Activated gamma-delta T cell treated with Interleukin-2 at 50 U/mL for 16 hours (primary cell): ENCODE data around the gene SUN3.

Experiments used
- DNase-seq: peaks from one replicate; pipeline ENCODE4 v3.0.0-alpha.2; 2020

SUN3 gene, protein sequence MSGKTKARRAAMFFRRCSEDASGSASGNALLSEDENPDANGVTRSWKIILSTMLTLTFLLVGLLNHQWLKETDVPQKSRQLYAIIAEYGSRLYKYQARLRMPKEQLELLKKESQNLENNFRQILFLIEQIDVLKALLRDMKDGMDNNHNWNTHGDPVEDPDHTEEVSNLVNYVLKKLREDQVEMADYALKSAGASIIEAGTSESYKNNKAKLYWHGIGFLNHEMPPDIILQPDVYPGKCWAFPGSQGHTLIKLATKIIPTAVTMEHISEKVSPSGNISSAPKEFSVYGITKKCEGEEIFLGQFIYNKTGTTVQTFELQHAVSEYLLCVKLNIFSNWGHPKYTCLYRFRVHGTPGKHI

DNA sequence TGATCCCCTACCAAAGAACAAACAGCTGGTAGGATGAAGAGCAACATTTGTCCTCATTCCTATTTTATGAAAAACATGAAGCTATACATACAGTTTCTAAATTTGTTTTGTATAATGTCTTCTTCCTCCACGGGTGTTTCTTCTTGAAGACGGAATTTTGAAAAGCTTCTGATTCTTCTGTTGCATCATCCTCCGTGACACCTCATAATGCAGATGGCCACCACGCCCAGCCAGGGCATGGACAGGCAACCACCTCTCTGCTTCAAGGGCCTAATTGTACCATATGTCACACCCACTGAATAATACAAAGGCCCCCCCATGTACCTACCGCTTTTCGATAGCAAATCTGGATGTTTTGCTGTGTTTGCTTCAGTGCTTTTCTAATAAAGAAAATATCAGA lies at the start of gene SUN3:
Gene SUN3 (minus strand): TSS at position 170 of the 400 bp plus-strand sequence. CDS start 169 bp downstream, at position 1.
- DNase-seq, result no peak

DNA sequence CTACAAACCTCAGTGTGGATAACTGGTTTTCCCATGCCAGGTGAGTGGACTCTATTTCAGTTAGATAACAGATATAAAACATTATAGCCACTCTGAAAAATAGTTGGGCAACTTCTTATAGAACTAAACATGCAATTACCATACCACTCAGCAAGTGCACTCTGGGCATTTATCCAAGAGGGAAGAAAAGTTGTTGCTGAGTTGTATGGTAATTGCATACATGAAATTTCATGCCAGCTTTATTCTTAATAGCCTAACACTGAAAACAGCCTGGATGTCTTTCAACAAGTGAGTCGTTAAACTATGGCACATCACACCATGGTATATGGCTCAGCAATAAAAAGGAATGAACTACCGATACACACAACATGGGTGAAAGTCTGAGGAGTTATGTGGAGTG lies 49.6 kb upstream of the SUN3 start:
- DNase-seq, result no peak

DNA sequence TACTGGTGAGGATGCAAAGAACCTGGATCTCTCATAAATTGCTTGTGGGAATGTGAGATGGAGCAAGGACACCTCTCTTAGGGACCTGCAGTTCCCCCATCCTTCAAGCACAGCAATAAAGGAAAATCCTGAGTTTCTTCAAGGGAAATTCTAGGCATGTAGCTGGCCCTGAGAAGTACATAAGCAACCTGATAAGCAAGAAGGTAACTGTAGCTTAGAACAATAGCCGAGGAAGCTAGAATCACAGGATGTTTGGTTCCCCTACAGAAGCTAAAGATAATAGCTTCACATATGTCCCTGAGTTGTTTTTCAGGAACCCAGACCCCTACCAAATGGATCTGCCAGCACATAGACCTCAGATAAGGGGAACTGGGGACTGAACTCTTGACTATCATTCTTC lies 48.5 kb upstream of the SUN3 start:
- no peak for DNase-seq

DNA sequence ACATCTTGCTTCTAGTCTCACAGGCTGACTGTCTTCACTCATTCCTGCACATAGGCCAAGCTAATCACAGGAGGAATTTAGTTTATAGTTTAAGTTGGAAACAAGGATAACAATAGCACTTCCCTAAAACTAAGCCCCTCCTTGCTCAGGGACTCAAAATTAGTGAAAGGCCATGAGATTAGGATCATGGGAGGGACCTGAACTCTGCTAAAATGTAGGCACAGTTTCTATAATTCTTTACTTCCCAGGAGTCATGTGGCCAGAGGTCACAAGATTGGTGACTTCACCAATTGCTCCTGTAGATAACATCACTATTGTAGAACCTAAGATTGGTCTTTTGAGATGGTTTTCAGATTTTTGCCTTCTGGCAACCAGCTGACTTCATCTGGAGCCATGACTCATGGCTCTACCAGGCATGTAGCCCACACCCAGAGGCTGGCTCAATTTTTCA lies 45.3 kb upstream of the SUN3 start:
- no peak for DNase-seq

DNA sequence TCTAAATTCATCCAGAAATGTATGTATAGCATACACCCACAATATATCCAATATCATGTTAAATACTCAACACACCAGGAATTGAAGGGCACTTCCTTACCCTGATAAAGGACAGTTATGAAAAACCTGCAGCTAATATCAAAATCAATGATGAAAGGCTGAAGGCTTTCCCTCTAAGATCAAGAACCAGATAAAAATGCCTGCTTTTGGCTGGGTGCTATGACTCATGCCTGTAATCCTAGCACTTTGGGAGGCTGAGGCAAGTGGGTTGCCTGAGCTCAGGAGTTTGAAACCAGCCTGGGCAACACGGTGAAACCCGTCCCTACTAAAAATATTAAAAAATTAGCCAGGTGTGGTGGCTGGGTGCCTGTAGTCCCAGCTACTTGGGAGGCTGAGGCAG lies 38.6 kb upstream of the SUN3 start:
- DNase-seq, result no peak

DNA sequence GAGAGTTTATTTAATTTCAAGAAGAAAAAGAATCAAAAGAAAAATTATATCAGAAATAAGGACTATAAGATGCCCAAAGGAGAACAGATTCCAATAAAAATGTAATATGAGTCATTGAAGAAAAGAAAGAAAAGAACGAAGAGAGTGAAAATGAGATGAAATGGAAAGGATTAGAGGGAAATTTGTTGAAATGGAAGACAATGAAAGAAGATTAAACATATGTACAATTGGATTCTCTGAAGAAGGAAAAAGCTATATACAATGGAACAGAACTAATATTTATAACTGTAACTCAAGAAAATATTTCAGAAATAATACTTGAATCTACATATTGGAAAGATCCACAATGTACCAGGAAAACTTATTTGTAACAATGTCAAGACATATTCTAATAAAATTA lies 35.1 kb upstream of the SUN3 start:
- DNase-seq, result no peak

DNA sequence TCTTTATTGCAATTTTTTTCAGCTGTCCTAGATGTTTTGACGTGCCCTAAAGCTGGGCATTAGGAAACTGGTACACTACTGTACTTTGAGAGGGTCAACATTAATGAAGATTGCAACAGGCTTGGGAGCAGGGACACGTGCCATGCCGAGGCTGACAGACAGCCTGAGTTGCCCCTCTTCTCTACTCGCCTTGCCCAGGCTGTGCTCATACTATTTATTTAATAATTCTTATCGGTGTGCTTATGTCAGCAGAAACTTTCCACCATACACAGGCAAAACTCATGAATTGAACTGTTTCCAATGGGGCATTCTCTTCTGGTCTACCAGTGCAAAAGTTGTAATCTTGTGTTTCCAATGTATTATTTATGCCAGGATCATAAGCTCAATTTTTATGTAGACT lies 30.8 kb upstream of the SUN3 start:
- no peak for DNase-seq

DNA sequence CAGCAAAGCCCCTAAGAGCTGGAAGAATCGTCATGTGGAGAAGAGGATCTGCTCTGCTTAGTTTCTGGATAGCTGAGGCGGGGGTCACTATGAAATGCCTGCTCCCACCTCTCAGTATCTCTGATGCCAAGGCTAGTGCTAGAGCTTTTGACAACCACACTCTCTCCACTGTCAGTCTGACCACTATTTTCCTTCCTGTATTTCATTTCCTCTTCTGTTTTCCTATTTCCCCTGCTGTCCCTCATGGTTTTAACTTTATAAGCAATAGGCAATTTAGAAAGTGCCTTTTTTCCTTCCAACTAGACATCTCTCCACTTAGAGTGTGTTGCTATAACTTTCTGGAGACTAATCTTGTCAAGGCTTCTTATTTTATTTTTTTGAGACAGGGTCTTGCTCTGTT lies 30.1 kb upstream of the SUN3 start:
- DNase-seq, result no peak

DNA sequence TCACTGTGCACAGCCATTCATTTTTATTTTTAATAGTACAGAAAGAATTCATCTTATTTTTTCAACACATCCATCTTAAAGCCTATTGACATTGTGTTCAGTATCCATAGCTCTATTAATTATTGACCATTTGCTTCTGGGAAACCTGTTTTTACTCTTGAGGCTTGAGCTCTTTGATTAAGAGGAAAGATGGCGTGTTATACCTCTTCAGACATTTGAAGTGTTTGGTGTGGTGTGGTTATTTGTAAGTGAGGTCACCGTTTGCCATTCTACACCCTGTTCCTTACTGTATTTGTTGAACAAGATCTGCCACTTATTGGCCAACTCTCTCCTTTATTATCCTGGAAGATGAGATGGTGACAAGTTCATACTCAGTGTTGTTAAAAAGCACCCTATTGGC lies 24.8 kb upstream of the SUN3 start:
- no peak for DNase-seq

DNA sequence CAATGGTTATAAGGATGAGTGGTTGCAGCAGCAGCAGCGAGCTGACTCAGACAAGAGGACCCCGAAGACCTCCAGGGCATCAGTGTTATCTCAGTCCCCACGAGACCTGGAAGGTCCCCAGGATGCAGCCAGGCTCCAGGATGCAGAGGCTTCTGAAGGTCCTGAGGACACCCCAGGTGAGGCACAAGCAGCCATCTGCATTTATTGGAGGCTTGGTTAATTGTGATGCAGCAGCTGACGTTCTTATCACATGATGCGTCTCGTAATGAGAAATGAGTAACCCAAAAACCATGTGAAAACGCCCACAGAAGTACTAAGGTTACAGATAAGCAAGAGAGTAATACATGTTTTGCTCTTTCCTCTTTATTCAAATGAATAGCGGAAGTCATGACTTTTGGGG lies 23.8 kb upstream of the SUN3 start:
- DNase-seq, result no peak

DNA sequence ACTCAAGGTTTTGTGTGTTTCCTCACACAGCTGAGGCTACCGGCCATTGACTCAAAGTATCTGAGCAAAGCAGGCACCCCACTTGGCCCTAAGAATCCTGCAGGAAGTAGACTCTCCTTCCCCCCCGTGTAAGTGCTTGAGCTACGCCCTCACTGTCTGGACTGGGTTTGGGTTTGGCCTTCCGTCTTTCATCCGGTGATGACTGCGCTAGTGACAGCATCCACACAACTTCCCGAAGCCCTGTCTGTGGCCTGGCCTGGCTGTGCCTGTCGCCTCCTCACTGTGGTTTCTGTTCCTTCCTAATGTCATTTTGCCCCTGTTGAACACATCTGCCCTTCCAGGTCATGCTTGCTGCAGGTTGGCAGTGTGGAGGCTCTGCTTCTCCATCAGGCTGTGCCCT lies 20.9 kb upstream of the SUN3 start:
- DNase-seq, result no peak

DNA sequence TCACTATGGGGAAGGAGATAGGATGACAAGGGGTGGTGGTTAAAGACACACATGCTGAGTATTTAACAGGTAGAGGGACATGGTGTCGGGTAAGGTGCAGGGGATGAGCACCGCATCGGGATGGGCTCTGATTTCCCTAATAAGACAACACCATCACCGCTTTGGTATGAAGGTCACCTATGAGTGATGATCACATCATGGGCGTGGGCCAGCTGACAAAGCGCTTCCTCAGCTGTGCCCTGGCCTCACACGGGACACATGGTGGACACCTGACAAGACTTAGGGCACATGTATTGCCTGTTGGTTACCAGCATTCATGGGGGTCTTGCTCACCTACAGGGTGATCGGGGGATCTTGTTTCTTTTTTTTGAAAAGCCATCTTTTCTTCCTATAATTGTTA lies 19.2 kb upstream of the SUN3 start:
- DNase-seq, result no peak

DNA sequence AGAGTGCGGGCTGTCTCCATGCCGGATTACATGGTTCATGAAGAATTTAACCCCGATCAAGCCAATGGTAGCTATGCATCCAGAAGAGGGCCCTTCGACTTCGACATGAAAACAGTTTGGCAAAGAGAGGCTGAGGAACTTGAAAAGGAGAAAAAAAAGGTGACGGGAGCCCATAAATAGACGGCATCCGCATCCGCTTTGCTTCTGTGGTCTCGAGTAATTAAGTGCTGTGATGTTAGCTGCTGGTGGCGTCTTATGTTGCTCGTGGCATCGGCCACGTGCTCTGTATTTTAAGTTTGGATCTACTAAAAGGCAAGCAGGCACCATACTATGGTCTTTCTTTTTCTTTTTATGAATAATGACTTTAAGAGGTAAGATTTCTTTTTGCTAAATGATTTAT lies 17.6 kb upstream of the SUN3 start:
- DNase-seq, result peak; percentile 38

DNA sequence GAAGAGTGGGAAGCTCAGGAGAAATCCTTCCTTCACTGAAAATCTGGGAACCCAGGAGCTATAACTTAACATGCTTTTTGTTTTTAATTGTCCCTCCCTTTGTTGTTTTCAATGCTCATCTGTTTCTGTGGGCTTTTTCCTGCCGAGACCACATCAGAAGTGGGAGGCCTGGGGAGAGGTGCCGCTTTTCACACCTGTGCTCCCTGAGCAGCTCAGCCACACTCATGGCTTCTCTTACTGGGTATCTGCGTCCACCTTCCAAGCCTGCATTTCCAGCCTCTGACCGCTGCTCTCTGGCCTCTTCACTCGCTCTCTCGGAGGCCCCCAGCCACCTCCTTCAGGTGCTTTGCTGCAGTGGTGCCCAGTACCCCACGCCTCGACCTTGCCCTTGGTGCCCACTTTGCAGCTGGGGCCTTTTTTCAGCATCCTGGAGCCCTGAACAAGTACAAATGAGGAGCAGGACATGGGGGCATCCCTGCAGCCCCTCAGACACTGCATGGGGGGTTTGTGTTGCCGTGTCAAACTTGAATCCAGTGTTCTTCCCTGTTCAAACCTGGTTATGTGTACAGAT lies 16.4 kb upstream of the SUN3 start:
- peak; percentile 38 for DNase-seq

DNA sequence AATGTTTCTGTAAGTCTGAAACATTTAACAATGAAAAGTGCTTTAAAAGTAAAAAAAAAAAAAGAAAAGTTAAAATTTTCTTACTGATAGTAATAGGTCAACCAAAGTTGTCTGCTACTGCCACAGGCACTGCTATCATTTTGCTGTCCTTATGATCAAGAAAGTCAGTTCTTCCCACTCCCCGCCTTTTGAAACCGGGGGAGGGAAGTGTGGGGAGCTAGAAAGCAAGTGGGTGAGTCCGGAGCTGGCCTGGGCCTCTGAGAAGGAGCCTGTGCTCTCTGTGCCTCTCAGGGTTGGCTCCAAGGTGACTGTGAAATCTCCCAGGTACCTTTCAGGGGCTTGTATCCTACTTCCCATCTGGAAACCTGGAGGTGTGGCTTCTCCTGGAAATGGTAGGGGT lies 13.7 kb upstream of the SUN3 start:
- no peak for DNase-seq

DNA sequence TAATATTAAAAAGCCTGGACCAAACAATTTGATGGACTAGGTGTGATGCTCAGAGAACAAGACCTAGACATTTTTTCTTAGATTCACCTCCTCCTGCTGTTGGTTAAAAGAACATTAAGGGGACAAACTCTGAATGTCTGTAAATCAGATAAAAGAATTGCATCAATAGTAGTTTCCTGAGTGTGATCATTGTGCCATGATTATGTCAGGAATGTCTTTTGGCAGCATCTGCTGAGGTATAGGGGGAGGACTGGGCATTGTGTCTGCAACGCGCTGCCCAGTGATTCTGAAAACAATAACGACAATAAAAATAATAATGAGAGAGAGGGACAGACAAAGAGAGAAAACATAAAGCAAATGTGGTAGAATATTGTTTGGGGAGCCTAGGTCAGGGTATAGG lies 13.3 kb upstream of the SUN3 start:
- no peak for DNase-seq

DNA sequence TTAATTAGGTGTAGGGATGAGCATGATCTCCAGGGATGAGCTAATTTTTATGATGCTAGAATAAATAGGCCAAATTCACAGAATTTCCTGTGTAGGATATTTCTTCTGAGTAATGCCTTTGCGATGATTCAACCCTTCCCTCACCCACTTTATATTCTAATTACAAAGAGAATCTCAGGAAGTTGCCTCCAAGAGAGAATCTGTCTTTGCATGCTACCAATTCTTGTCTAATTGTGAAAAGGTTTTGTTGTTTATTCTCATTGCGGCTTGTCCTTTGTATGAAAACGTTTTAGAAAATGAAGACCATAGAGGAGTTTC lies 12.7 kb upstream of the SUN3 start:
- no peak for DNase-seq

DNA sequence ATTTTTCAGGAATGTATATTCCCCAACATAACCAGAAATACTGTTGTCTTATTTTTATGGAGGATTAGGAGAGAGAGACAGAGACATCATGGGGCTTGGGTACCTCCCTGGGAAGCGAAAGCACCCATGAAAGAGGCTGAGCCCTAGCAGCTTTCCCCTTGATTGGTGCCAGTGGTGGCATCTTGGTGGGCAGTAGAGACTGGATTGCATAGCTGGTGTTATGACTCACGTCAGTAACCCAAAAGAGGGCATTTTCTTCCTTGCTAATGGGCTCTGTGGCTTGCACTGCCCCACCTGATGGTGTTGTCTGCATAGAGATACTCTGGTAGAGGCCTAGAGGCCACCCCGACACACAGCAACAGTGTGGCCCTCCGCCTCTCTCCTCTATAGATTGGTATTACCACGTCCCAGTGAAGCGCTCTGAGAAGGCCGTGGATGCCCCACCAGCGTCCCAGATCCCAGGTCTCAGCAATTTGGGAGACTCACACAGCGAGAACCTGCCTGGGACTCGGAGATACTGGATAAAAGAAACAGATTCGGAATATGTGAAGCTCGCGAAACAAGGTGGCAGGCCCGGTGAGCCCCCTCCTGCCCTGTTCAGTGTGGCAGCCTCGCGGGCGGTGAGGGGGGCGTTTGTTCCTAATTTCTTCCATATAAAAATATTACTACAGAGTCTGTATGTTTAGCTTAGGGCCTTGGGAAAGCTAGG lies 12.2 kb upstream of the SUN3 start:
- DNase-seq, result no peak

DNA sequence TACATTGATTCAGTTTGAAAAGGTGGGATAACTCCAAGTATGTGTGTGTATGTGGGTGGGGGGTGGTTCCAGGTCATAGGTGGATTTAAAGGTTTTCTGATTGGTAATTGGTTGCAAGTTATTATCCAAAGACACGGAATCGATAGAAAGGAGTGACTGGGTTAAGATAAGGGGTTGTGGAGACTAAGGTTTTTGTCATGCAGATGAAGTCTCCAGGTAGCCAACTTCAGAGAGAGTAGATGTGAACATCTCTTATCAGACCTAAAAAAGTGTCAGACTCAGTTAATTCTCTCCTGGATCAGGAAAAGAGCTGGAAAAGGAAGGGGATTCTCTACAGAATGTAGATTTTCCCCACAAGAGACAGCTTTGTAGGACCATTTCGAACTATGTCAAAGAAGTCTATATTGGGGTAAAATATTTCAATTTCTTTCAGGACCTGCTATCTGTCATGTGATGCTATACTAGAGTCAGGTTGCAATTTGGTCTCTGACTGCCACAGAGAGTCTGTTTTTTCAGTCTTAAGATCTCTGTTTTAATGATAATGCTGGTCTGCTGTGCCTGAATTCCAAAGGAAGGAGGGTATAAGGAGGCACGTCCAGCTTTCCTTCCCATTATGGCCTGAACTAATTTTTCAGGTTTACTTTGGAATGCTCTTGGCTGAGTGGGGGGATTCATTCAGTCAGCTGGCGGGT lies 10.1 kb upstream of the SUN3 start:
- DNase-seq, result no peak

DNA sequence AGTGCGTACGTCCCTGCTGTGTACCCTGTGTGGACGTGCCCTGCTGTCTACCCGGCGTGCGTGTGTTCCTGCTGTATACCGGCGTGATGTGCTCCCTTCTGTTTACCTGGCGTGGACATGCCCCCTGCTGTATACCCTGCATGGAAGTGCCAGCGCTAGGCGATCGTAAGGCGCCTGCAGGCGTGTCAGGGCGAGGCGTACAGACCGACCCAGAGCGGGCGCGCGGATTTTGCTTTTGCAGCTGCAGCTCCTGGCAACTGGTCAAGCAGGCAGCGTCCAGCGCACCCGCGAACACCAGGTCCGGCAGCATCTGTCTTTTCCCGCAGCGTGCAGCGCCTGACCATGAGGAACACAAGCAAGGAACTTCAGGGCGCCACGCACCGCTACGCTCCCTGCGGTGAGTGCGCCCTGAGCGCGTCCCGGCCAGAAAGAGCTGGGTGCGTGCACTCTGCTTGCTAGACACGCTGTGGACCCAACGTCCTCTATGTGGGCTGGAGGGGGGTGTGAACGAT lies 7.1 kb upstream of the SUN3 start:
- no peak for DNase-seq

DNA sequence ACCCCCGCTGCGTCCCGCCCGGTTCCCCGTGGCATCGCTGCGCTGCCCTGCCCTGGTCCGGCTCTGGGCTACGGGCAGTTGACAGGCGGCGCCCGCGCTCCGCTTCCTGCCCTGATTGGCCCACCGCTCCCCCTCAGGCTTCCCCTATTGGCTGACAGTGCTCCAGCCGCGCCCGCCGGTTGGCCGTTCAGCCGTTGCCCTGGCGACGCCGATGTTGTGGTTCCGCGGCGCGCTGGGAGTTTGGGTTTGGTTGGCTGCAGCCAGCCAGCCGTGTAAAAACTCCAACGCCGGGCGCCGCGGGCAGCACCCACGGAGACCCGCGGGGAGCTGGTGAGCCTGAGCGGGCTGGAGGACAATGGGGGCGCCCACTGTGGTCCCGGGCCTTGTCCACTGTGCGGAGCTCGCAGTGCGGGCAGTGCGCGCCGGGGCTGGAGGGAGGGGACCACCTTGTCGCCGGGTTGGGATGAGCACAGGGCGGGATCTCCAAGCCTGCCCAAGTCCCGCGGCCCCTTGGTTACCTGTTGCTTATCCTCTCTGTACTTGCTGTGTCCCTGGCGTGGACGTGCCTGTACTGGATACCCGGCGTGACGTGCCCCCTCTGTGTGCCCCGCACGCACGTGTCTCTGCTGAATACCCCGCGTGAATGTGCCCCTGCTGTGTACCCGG lies 6.5 kb upstream of the SUN3 start, which contains the start of gene C7orf57:
Gene C7orf57 (plus strand): TSS at position 243 of the 666 bp plus-strand sequence. CDS start 766 bp downstream, outside the sequence.
- DNase-seq, result peak; percentile 83

DNA sequence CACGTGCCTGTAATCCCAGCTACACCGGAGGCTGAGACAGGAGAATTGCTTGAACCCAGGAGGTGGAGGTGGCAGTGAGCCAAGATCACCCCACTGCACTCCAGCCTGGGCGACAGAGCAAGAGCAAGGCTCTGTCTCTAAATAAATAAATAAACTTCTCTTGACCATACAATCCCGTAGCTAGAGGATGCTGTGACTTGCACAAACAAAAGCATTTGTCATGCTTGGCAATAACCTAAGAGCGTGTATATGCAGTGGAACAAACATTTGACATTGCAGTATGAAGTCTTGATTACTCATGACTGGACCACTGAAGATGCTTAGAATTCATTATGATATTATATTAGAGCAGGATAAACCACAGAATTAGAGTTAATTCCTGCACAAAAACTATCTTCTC lies 5.0 kb upstream of the SUN3 start:
- no peak for DNase-seq

DNA sequence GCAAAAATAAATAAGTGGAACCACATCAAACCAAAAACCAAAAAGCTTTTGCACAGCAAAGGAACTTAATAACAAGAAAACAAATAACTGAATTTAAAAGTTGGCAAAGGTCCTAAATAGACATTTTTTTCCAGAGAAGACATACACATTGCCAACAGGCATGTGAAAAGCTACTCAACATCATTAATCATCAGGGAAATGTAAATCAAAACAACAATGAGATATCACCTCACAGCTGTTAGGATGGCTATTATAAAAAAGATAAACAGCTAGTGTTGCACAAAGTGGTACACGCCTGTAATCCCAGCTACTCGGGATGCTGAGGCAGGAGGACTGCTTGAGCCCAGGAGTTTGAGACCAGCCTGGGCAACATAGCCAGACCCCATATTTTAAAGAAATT lies 2.2 kb upstream of the SUN3 start:
- DNase-seq, result no peak
